ENCODE measurements around the gene PTPRS.

PTPRS gene

DNA sequence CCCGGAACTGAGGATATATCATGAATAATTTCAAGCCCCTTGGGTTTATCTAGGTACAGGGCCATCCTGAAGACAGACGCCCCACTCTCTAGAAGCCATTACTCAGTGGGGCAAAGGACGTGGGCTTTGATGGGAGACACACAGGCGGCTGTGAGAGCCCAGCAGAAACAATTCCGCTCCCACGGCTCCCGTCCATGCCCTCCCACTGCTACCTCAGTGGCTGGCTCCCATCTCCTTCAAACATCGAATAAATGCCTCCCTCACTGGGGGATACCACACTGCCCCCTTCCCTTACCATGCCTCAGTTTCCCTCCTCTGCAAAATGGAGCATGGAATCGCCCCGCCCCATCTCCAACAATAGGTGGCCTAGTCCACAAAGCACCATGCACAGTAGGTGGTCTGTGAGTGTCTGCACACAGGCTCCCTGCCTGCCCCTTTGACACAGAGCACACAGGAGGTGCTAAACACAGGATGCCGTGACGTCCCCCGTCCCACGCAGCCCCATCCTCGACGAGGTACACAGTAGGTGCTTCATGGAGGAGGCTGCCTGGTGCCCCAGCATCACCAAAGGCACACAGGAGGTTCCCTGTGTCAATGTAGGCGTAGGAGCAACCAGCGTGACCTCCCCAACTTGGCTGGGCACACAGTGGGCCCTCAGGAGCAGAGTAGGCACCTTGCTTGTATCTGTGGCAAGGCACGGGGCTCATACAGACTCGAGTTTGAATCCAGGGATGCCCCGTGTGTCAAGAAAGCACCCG is 46.0 kb downstream of the PTPRS start:
- TF ChIP-seq, protein P1, sequence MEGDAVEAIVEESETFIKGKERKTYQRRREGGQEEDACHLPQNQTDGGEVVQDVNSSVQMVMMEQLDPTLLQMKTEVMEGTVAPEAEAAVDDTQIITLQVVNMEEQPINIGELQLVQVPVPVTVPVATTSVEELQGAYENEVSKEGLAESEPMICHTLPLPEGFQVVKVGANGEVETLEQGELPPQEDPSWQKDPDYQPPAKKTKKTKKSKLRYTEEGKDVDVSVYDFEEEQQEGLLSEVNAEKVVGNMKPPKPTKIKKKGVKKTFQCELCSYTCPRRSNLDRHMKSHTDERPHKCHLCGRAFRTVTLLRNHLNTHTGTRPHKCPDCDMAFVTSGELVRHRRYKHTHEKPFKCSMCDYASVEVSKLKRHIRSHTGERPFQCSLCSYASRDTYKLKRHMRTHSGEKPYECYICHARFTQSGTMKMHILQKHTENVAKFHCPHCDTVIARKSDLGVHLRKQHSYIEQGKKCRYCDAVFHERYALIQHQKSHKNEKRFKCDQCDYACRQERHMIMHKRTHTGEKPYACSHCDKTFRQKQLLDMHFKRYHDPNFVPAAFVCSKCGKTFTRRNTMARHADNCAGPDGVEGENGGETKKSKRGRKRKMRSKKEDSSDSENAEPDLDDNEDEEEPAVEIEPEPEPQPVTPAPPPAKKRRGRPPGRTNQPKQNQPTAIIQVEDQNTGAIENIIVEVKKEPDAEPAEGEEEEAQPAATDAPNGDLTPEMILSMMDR (IDR thresholded peaks at IDR 0.05; ENCODE audit: low read length, missing control alignments), result no peak
- no peak for DNase-seq (ENCODE audit: low read depth)
- no peak overlapping the region for H3K4me3 ChIP-seq (replicated peaks; ENCODE audit: low read depth, low read length)

DNA sequence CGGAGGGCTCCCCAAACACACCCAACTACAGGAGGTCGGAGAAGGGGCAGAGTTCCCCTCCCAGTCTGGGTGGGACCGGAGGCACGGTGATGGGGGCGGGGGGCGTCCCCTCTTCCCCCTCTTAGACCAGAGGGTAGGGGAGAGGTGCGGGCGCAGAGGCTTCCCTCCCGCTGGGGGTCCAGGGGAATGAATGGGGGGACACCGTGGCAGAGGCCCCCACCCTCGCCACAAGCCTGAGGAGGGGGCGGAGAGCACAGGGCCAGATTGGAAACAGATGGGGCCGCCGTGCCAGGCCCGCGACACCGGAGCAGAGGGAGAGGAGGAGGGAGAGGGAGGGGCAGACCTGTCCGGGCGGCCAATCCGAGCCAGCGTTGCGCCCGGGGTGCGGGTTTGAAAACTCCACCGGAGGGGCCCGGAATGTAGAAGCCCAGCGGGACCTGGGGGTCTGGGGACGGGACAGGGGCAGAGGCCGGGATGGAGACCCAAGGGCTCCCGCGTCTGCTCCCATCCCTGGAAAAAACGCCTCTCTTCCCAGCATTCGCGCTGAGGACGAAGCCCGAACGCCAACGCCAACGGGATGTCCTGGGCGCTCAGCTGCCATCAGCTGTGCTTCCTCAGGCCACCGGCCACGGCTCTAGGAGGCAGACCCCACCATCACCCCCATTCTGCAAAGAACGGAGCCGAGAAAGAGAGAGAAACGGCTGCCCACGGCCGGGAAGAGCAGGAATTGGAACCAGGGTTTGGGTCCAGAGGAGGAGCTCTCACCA is 46.8 kb downstream of the PTPRS start:
- H3K4me3 ChIP-seq (replicated peaks; ENCODE audit: low read depth, low read length), result peak overlapping the region; percentile 61
- peak; percentile 27 for DNase-seq (ENCODE audit: low read depth)

DNA sequence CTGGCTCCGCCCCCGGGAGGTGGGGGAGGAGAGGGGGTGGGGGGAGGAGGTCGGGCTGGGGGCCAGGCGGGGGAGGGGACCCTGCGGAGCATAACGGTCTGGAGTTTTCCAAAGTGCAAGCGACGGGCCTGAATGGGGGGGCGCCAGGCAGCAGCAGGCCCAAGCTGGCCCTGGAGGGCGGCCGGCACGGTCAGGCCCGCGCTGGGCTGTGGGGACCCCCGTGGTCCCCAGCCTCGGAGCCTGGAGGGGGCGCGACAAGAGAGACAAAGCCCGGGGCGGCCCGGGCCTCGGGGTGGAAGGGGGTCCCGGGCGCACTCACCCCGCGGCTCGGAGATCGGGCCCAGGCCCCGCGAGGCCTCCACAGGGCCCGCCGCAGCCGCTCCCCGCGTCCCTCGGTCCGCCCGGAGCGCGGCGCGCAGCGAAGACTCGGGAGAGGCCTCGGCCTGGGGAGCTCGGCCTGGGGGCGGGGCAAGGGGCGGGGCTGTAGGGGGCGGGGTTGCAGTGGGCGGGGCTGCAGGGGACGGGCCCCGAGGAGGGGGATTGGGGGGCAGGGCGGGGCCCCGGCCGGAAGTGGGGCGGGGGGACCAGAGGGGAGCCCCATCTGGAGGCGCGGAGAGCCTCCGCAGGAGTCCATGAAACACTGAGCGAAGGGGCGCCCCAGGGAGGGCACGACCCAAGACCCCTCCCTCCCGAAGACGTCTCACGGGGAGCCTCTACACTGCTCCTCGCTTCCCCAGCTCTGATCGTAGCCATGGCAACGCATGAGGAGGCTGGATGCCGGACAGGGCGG is 47.6 kb downstream of the PTPRS start:
- H3K4me3 ChIP-seq (replicated peaks; ENCODE audit: low read depth, low read length), result peak overlapping the region; percentile 66
- DNase-seq (ENCODE audit: low read depth), result peak; percentile 57
- TF ChIP-seq, protein P1 (IDR thresholded peaks at IDR 0.05; ENCODE audit: low read length, missing control alignments), result no peak

More for the DNA sequence above, 46.8 kb downstream of the PTPRS start:
- TF ChIP-seq, protein P1 (IDR thresholded peaks at IDR 0.05; ENCODE audit: low read length, missing control alignments), result no peak

DNA sequence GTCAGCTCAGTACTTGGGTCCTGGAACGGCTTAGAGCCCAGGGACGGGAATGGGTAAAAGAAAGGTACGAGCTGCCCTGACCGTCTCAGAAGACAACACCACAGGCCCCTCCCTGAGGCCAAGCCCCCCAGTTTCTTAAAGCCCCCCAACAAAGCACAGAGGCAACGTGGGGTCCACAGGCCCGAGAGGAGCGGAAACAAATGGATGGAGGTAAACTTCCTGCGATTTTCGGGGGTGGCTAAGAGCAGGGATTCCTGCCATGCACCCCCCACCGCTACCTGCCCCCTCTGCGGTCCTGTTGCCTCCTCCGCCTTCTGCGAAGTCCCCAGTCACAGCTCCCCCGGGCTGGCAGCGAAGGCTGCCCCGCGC is 48.2 kb downstream of the PTPRS start:
- peak overlapping the region; percentile 66 for H3K4me3 ChIP-seq (replicated peaks; ENCODE audit: low read depth, low read length)
- TF ChIP-seq, protein P1 (IDR thresholded peaks at IDR 0.05; ENCODE audit: low read length, missing control alignments), result no peak
- DNase-seq (ENCODE audit: low read depth), result no peak

DNA sequence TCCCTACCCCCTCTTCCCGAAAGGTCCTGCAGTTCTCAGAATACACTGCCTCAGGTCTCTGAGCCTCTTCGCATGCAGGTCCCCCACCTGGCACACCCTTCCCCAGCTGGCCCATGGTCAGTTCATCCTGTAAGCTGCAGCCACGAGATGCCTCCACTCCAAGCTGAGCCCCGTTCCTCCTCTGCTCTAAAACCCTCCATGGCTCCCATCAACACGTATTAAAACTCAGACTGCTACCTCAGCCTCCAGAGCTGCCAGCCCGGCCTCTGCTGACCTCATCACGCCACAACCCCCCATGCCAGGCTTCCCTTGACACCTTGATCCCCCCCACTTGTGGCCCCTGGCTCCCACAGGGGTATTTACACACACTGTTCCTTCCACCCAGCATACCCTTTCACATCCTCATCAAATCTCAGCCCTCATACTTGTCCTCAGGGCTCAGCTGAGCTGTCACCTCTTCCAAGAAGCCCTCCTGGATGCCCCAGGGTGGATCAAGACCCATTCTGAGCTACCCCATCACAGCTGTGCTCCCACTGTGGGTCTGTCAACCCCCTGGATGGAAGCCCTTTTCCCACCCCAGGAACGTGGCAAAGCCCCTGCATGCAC is 48.9 kb downstream of the PTPRS start:
- no peak for DNase-seq (ENCODE audit: low read depth)
- TF ChIP-seq, protein P1 (IDR thresholded peaks at IDR 0.05; ENCODE audit: low read length, missing control alignments), result no peak
- H3K4me3 ChIP-seq (replicated peaks; ENCODE audit: low read depth, low read length), result peak overlapping the region; percentile 66
